IPS-NIHi11 (cell line): Measurements from ENCODE around the gene DOCK11.

Experiments used
- DNase-seq: peaks from one replicate; pipeline ENCODE4 v3.0.0; 2012; ENCODE audit warnings: mixed read lengths, low spot score

The DOCK11 gene

DNA sequence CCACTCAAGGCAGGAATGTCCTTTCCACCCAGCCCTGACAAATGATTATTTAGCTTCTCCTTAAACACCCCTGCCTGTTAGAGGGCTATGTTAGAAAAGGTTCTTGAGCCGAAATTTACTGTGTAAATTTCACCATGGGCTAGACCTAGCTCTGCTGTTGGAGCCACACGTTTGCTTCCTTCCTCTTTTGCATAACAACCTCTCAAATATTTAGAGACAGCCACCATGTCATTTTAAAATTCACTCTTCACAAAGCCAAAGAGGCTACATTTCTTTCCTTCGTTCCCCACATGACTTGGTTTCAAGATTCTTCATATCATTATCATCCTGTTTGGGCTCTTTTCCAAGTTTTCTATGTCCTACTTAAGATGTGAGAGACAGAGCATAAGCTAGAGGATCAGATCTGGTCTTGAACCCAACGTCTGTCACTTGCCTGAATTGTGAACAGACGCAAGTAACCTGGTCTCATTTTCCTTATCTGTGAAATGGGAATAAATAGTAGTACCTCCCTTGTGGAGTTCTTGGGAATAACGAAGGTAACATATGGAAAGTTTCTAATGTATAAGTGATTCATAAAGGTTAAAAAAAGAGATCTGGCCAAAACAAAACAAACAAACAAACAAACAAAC, 6.7 kb downstream of the DOCK11 start:
- no peak for DNase-seq

DNA sequence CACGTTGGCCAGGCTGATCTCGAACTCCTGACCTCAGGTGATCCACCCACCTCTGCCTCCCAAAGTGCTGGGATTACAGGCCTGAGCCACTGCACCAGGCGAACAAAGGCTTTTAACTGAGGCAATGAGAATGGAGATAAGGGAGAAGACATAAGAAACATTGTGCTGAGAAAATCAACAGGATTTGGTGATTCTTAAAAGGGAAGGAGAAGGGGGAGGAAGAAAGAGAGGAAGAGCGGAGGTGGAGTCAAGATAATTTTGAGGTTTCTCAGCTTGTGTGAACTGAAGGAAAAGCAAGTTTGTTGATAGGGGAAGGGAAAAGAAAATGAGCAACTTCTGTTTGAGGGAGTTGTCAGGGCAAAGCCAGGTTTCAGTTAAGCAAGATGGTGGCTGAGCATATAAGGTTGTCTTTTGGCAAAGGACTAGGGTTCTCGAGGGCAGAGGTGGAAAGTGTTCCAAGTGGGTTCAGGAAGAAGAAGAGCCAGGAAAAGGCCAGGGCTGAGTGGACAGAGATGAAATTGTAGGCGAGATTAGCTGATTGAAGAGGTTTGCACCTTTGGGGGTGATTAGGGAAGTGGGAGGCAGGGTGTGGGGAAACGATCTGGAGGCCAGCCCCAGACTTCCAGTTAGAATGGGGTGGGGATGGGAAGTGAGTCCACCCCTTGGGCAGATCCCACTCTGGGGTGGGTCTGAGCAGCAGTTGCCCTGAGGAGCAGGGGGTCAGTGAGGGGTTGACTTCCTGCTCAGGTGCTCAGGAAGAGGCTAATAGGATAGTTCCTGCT, 7.8 kb downstream of the DOCK11 start:
- no peak for DNase-seq

DNA sequence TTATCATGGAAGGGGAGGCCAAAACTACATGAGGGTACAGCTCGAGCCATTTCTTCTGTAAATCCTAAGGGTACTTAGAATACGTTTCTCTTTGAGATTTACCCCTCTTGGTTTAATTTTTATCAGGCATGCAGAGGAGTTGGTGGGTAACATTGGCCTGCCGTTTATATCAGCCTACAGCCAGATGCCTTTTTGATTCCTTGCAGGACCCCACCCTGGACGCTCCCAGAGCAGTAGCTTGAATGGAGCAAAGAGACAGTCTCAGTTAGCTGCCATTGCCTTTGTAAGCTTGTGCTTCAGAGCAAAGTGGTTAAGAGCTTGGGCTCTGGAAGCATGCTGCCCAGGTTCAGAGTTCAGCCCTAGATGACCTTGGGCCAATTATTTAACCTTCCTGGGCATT, 9.0 kb downstream of the DOCK11 start:
- no peak for DNase-seq

DNA sequence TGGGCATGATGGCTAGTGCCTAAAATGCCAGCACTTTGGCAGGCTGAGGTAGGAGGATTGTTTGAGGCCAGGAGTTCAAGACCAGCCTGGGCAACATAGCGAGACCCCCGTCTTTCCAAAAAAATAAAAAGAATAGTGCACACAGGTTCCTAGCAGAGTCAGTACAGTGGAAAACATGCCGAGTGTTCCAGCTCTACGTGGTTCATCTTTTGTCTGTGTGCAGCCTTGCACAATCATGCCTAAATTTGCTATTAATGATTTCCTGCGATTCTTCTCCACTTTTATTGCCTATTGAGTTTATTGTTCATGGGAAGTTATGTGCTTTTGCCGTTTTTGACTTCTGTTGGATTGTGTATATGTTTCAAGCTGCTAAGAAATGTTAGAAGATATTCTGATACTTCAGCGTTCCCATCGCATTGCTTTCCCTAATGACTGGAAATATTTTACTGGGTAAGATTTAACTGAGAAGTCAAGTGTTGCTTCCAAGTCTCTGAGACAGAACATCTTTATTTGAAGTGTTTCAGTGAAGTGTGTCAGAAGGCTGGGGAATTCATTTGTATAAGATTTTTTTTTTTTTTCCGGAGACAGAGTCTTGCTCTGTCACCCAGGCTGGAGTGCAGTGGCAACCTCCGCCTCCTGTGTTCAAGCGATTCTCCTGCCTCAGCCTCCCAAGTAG, 11.3 kb downstream of the DOCK11 start:
- no peak for DNase-seq

DNA sequence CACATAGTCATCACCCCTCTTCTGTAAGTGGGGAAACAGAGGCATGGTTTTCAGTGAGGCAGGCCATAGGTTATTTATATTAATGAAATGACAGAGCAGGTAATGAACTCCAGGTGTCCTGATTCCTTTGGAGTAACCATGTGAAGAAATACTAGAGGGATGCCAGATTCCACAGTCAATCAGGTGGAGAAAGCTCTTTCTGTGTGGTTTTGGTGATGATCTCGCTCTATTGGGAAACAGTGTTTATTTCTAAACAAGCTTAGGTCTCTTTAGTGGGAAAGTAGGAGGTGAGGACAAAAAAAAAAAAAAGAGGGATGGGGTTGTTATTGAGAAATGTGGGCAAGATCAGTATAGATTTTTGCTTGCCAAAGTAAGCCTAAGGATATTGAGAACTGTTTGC, 12.2 kb downstream of the DOCK11 start:
- no peak for DNase-seq

DNA sequence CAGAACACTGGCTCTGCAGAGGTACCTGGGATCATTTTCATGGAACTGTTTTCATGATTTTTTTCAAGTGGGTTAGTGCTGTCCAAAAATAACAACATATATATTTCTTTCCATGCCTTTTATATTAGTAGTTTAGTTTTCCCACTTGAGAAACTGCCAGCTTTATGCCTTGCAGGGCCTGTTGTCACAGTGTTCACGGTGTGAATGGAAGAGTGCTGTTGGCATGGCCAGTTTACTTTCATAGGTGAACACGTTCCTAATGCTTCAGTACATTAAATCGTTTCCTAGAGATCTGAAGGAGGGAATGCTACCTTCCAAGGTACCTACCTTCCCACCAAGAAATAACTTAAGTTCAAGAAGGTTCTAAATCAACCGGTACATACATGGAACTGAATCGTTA, 12.6 kb downstream of the DOCK11 start:
- DNase-seq = no peak

DNA sequence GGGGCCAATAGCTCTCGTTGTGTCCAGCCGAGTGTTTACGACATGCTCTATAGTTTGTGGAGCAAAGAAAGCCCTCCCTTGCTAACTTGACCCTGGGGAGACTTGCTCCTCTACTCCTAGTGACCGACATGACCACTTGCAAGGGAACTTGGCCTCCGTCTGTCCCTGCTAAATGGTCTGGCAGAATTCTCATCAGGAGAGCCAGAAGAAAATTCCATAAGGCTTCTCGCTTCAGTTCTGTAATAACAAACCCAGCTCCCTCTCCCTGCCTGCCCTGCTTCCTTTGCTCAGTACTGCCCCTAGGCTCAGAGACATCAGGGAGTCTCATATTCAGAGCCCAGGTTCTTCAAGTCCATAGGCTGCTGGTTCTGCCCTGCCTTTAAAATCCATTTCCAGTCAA, 13.0 kb downstream of the DOCK11 start:
- DNase-seq = no peak

DNA sequence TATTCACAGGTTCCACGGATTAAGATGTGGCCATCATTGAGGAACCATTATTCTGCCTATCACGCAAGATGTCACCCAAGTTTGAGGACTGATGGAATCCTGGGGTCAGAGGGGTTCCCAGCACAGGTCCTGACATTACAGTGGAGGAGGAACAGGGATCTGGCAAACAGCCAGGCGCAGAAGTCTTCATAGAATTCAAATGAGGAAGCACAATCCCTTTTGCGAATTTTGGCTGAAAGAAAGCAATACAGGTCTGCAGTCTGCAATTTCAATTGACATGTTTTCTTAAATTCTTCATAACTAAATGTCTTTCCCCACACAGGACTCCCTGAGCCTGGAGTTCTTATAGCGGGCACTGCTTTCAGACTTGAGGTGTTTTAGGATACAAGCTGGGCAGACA, 14.5 kb downstream of the DOCK11 start:
- no peak for DNase-seq

DNA sequence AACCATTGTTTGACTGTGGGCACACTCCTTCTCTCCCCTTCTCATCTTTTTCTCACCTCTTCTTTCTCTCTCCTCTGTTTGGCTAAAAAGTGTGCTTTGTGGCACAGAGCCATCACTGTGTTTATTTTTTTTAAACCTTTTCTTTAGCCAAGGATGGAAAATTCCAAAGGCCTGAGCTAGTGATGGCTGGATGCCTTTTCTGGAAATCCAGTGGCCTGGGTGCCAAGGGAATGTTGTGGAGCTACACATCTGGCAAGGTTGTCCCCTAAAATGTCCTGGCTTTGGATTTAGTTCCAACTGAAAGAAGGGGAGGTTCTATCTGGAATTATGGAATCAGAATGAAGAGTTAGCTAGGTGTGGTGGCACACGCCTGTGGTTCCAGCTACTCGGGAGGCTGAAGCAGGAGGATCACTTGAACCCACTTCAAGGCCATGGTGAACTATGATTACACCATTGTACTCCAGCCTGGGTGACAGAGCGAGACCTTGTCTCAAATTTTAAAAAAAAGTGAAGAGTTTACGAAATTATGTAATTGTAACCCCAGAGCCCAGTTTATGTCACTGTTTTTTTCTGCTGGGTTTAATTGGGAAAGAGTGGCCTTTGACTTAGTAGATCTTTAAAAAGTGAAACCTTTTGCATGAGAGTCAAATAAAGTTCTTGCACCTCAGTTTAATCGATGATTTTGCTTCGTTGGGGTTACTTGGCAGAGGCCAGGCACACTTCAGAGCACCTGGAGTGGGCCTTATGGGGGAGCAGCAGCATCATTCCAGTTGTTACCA, 17.7 kb downstream of the DOCK11 start:
- no peak for DNase-seq

DNA sequence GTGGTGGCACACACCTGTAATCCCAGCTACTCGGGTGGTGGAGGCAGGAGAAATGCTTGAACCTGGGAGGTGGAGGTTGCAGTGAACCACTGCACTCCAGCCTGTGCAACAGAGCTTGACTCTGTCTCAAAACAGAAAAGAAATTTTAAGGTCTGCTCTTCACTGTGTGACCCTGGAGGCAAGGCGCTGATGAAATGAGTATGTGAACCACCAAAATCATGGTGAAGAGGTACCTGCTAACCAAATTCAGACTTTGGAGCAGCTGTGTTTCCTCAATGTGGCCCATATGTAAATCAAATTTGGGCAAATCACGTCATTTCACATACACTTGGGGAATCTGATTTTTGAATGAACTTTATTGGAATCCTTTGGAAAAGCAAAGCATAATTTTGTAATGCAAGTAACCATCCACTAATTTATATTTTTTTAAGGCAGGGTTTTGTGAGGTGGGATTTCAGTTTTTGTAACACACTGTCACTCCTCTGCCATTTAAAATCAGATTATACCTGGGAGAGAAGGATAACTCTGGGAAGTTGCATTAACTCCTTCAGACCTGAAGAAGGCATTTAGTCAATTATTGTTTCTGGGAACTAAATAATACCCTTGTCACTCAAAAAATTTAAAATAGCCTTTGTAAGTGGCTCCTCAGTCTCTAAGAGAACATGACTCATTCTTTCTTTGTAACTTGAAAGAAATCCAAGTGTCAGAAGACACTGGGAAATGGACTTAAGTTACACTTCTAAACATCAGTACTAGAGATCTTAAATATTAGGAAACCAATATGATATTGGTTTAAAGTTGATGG, 24.0 kb downstream of the DOCK11 start:
- DNase-seq = no peak

DNA sequence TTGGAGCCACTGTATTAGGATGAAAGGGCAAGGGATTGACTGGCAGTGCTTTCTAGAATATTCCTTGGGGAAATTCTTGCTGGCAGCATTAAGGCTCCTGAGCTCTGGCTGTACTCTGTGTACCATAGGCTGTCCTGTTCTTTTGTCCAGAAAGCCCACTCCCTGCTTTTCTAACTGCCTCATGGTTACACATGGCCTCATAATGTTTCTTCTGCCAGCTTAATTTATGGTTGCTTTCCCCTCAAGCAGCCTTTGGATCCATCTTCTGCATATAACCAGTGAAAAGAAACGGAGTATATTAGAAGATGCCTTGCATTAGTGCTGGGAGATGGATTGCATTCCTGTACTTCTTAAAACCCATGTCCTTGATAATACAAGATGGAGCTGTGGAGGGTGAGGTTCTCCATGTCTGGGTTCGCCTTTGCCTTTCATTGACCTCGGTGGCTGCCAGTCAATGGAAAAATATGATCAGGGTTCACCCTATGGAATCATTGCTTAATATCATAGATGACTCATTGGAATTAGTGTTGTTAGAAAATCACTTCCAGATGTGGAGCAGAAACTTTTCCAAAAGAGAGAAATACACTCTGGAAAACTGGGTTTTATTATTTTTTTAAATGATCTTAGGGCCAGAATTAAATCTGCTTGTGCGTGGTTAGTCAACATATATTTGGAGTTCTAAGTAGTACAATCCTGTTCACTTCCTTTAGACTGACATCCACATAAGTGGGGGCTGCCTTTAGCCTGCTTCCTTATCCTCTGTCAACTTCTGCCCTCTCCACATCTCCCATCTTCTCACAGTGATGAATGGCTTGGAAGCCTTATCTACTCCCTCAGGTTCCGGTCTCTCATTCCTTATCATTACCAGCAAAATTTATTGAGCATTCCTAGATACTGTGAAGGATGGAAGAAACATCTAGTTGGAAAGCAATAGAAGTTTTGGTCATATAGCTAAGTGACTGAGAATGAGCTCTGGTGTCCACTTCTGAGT, 24.9 kb downstream of the DOCK11 start:
- no peak for DNase-seq

DNA sequence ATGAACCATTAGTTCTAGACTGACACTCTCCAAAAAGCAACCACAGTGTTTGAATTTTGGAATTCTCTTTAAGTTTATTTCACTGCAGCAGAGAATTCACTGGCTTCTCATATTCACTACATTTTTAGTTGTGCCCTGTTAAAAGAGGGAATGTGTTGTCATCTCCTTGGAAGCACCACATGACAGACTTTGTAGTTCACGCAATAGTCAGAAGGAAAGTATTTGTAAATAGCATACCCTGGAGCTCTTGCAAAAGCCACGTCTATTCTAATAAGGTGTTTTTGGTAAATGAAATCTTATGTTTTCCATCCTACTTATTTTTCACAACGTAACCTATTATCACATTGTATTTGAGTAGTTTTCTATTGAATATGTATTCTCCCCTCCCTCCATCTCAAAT, 25.8 kb downstream of the DOCK11 start:
- DNase-seq = no peak

DNA sequence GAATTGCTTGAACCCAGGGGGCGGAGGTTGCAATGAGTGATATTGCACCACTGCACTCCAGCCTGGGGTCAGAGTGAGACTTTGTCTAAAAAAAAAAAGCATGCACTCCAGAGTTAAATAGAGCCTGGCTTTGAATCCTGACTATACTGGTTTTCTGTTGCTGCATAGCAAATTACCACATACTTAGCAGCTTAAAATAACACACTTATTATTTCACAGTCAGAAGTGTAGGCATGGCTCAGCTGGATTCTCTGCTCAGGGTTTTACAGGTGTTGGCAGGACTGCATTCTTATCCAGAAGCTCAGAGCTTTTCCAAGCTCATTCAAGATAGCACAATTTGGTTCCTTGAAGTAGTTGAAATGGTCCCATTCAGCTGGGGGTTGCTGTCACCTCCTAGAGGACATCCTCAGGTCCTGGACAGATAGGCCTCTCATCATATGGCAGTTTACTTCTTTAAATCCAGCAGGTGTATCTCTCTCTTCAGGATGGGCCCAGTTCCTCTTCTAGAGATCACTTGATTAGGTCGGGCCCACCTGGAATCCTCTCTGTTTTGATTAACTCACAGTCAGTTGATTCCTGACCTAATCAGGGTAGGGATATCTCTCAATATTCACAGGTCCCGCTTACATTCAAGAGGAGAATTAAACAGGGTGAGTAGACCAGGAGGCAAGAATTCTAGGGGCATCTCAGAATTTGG, 26.8 kb downstream of the DOCK11 start:
- no peak for DNase-seq

DNA sequence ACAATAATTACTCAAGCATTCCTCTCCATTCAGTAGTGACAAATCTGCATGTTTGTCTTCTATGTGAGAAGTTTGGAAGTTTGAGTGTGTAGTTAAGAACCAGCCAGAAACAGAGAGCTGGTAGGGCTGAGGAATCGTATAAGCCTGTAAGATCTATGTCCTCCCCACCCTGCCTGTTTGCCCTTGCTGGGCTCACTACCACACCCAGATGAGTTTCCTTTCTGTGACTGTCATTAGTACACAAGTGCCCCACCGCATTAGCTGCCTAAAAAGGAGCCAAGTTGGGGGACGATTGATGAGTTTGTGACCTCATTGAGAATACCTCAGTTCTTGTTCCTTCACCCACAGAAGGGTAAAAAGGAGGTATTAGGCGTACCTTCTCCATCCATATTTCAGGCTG, 28.3 kb downstream of the DOCK11 start:
- DNase-seq = no peak

DNA sequence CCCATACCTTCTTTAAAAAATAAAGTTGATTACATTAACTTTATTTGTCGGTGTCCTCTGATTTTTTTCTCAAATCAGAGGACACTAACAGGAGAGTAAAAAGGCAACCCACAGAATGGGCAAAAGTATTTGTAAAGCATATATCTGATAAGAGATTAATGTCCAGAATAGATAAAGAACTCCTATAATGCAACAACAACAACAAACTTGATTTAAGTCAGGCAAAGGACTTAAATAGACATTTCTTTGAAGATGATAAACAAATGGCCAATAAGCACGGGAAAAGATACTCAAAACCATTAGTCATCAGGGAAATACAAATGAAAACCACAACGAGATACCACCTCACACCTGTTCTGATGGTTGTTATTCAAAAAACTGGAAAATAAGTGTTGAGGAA, 28.7 kb downstream of the DOCK11 start:
- DNase-seq = no peak

DNA sequence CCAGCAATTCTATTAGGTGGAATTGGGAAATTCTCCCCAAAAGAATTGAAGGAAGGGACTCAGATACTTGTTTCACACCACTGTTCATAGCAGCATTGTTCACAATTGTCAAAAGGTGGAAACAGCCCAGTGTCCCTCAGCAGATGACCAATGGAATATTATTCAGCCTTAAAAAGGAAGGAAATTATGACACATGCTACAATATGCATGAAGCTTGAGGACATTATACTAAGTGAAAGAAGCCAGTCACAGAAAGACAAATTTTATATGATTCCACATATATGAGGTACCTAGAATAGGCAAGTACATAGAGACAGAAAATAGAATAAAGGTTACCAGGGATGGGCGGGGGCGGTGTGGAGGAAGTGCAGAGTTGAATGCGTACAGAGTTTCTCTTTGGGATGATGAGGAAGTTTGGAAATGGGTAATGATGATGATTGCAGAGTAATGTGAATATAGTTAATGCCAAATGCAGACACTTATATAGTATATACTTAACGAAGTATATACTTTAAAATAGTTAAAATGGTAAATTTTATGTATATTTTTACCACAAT, 29.6 kb downstream of the DOCK11 start:
- DNase-seq = no peak

DNA sequence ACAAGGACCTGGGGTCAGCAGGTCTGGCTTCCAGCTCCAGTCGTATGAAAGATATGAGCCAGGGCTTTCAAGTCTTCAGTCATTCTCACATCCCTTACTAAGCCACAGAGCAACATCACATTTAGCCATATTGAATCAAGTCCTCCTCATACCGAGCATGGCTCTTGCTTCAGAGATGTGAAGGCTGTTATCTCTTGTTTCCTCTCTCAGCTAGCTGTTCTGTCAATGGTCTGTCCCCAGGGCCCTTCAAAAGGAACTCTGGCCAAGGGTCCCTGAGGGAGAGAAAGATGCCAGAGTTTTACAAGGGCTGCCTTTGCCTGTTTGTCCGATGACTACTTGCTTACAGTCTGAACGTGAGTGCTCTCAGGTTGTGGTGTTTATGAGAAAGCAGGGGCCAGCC, 30.5 kb downstream of the DOCK11 start:
- DNase-seq = no peak

DNA sequence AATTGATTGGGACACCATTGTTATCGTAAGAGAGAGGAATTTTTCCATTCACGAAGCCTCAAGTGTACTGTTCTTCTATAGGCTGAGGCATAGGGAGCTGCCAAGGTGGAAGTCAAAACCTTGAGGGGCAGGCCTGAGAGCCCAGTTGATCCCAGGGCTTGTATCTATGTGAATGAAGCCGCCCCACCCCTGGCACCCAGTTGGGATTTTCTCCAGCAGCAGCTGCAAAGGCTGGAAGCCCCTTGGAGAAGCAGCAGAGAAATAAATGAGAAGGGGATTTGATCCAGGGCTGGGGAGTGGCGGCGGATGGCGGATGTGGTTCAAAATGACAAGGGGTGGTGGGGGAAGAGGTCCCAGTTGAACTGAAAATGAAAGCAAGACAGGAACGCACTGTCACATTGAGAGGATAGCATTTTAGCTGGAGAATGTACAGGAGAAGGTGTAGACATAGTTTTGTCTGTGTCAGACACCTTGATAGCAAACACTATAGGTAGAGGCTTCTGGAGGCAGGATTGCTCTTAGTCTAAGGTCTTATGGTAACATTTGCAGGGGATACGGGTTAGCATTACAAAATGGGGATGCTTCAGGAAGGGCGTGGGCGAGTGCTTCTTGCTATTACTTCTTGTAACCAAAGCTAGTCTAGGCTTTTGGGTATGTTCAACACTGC, 32.6 kb downstream of the DOCK11 start:
- DNase-seq = no peak
